Measurements from ENCODE around the gene NFATC2.

DNA sequence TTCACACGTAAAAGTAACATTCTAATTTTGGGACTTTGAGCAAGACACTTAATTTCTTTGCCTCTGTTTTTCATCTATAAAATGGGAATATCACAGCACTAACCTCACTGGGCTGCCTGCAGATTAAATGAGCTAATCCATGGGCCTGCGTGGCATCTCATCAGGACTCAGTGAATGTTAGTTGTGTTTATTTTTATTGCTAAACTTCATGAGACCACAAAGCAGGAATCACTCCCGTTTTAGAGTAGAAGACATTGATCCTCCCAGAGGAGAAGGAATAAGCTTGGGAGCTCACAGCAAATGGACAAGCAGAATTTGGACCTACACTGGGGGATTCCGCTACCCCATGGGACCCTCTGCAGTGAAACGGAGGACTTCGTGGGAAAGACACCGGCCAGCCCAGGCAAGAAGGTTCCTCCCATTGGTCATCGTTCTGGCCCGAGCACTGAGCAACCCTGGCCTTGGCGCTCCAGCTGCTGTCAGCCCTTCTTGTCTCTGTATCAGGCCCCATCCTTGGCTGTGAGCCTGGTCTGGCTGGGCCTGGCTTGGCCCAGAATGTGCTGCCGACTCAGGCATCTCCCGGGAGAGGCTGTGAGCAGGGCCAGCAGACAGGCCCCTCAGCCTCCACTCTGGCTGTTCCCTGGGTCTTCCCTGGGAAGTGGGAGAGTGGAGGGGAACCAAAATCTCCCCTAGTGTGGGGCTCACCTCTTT, 79.8 kb downstream of the NFATC2 start:
- no peak for TF ChIP-seq POLR2A (IDR thresholded peaks at IDR 0.05)
- TF ChIP-seq CTCF (IDR thresholded peaks at IDR 0.05): no peak
- TF ChIP-seq POLR2AphosphoS5 (IDR thresholded peaks at IDR 0.05): peak; percentile 39
